ENCODE results near the gene TCF3.

Gene TCF3

DNA sequence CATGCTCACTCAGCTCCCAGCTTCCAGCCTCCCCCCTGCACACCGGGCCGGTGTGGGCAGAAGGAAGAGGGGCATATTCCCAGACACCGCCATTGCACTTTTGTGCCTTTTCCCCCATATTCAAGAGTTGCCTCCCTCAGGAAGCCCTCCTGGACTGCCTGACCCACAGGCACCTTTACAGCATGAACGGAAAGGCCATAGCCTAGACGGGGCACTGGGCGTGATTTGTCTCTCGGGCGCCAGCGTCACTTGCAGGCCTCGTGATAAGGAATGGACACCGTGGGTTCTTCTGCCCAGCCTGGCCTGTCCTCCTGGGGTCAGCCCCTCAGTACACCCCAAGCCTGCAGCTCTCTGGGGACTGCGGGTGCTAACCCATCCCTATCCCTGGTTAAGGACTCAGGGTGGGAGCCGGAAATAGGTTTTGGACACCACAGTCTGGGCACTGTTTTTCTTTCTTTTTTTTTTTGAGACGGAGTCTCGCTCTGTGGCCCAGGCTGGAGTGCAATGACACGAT is 46.2 kb downstream of the TCF3 start:
- H3F3A ChIP-seq (ENCODE audit: low read depth) = peaks cover 6% of the 10 kb centered on the region; the same call in 1 of the 2 replicates
- H3K79me2 ChIP-seq (ENCODE audit: insufficient read depth, low read length) = peaks cover 38% of the 10 kb centered on the region
- H3K9ac ChIP-seq (ENCODE audit: low read depth, low read length, poor library complexity, severe bottlenecking) = peak overlapping the region; percentile 97
- H3K4me2 ChIP-seq (ENCODE audit: low read depth, low read length, poor library complexity, severe bottlenecking) = peak overlapping the region; percentile 93
- peaks cover 8% of the 10 kb centered on the region for H3K4me1 ChIP-seq (ENCODE audit: insufficient read depth, low read length, poor library complexity, severe bottlenecking)
- peak overlapping the region; percentile 100 for H3K4me3 ChIP-seq (ENCODE audit: low read length, poor library complexity, severe bottlenecking)
- H3K27me3 ChIP-seq (ENCODE audit: insufficient read depth, low read length, poor library complexity, severe bottlenecking) = no peaks in the 10 kb centered on the region
- H3K9me3 ChIP-seq (ENCODE audit: insufficient read depth, low read depth, low read length) = no peaks in the 10 kb centered on the region
- TF ChIP-seq, protein P1, sequence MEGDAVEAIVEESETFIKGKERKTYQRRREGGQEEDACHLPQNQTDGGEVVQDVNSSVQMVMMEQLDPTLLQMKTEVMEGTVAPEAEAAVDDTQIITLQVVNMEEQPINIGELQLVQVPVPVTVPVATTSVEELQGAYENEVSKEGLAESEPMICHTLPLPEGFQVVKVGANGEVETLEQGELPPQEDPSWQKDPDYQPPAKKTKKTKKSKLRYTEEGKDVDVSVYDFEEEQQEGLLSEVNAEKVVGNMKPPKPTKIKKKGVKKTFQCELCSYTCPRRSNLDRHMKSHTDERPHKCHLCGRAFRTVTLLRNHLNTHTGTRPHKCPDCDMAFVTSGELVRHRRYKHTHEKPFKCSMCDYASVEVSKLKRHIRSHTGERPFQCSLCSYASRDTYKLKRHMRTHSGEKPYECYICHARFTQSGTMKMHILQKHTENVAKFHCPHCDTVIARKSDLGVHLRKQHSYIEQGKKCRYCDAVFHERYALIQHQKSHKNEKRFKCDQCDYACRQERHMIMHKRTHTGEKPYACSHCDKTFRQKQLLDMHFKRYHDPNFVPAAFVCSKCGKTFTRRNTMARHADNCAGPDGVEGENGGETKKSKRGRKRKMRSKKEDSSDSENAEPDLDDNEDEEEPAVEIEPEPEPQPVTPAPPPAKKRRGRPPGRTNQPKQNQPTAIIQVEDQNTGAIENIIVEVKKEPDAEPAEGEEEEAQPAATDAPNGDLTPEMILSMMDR (conservative IDR thresholded peaks at IDR 0.05; ENCODE audit: low read length) = no peak
- TF ChIP-seq EZH2phosphoT487 (IDR thresholded peaks at IDR 0.05; ENCODE audit: borderline replicate concordance) = no peak
- peak overlapping the region; percentile 65 for H2AFZ ChIP-seq (ENCODE audit: low read length)
- peaks cover 14% of the 10 kb centered on the region for H4K20me1 ChIP-seq (ENCODE audit: insufficient read depth, low read length, poor library complexity, severe bottlenecking)
- H3K9me2 ChIP-seq (replicated peaks; ENCODE audit: low read depth, low read length) = no peaks in the 10 kb centered on the region
- peaks cover 16% of the 10 kb centered on the region; the same call in 1 of the 2 replicates for H3K36me3 ChIP-seq (ENCODE audit: insufficient read depth, low read length)

DNA sequence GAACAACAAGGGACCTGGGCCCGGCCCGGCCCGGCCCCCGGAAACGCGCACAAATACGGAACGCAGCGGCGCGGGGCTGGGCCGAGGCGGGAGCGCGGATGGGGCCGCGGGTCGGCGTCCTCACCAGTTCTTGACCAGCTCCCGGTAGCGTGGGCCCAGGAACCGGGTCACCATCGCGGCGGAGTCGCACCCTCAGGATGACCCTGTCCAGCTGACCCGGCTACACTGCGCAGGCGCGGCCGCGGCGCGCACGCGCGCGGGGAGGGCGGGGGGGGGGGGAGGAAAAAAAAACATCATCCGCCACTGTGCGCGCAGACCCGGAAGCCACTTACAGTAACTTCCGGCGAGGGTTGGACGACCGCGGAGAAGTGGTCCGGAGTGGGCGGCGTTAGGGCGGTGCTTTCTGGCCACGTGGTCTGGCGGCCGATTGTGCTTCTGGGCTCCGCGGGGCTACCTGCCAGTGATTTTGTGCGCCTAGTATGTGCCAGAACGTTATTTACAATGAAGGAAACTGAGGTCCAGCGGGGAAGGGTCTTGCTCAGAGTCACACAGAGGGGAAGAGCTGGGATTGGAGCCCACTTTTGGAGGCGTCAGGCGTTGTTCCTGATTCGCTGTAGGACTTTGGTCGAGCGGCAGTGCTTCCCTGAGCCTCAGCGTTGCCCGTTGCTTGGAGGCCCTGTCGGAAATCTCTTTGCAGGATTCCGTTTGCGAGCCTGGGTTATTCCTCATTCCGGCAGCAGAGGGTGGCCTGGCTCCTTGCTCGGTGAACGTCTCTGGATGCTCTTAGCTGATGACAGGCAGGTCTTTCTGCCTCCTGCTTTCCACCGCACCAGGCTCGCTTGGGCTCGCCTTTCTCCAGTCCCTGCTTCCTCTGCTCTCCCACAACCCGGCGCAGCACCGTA is 46.9 kb downstream of the TCF3 start, which contains the start of gene UQCR11:
TSS of gene UQCR11 (minus strand) at position 227 of the 902 bp plus-strand sequence. CDS start at position 174, 53 bp downstream.
- H3K36me3 ChIP-seq (ENCODE audit: insufficient read depth, low read length) = peaks cover 10% of the 10 kb centered on the region; the same call in 1 of the 2 replicates
- H3K4me2 ChIP-seq (ENCODE audit: low read depth, low read length, poor library complexity, severe bottlenecking) = peak within 1 kb of the TSS; percentile 93
- no peaks in the 10 kb centered on the region for H3K9me2 ChIP-seq (replicated peaks; ENCODE audit: low read depth, low read length)
- peaks cover 45% of the 10 kb centered on the region for H3K79me2 ChIP-seq (ENCODE audit: insufficient read depth, low read length)
- H3K4me1 ChIP-seq (ENCODE audit: insufficient read depth, low read length, poor library complexity, severe bottlenecking) = peaks cover 8% of the 10 kb centered on the region
- peaks cover 14% of the 10 kb centered on the region for H4K20me1 ChIP-seq (ENCODE audit: insufficient read depth, low read length, poor library complexity, severe bottlenecking)
- peak within 1 kb of the TSS; percentile 97 for H3K9ac ChIP-seq (ENCODE audit: low read depth, low read length, poor library complexity, severe bottlenecking)
- peaks cover 6% of the 10 kb centered on the region; the same call in 1 of the 2 replicates for H3F3A ChIP-seq (ENCODE audit: low read depth)
- H3K4me3 ChIP-seq (ENCODE audit: low read length, poor library complexity, severe bottlenecking) = peak within 1 kb of the TSS; percentile 100
- TF ChIP-seq, protein P1 (conservative IDR thresholded peaks at IDR 0.05; ENCODE audit: low read length) = peak; percentile 53
- no peak for TF ChIP-seq EZH2phosphoT487 (IDR thresholded peaks at IDR 0.05; ENCODE audit: borderline replicate concordance)
- no peaks in the 10 kb centered on the region for H3K27me3 ChIP-seq (ENCODE audit: insufficient read depth, low read length, poor library complexity, severe bottlenecking)
- peak within 1 kb of the TSS; percentile 92 for H2AFZ ChIP-seq (ENCODE audit: low read length)
- no peaks in the 10 kb centered on the region for H3K9me3 ChIP-seq (ENCODE audit: insufficient read depth, low read depth, low read length)

DNA sequence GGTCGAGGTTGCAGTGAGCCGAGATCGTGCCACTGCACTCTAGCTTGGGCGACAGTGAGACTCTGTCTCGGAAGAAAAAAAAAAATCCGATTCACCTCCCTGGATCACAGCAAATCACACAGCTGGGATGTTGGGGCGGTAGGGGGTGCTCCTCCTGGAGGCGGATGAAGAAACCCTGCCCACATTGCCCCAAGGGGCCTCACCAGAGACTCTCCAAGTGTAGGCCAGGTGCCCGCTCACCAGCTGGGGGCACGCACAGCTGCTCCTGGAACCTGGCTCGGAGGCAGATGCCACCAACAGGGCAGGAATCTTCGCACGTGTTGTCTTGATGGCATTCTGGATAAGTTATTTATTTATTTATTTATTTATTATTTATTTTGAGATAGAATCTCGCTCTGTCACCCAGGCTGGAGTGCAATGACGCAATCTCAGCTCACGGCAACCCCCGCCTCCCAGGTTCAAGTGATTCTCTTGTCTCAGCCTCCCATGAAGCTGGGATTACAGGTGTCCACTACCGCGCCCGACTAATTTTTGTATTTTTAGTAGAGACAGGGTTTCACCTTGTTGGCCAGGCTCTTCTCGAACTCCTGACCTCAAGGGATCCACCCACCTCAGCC is 50.2 kb downstream of the TCF3 start:
- TF ChIP-seq, protein P1 (conservative IDR thresholded peaks at IDR 0.05; ENCODE audit: low read length) = no peak
- no peak for TF ChIP-seq EZH2phosphoT487 (IDR thresholded peaks at IDR 0.05; ENCODE audit: borderline replicate concordance)
- Histone ChIP-seq H3K9me2 (replicated peaks; ENCODE audit: low read depth, low read length) (no peaks in the 10 kb centered on the region), H3K36me3 (ENCODE audit: insufficient read depth, low read length) (peaks cover 13% of the 10 kb centered on the region; the same call in 1 of the 2 replicates), H2AFZ (ENCODE audit: low read length) (no peak overlapping the region), H4K20me1 (ENCODE audit: insufficient read depth, low read length, poor library complexity, severe bottlenecking) (peaks cover 14% of the 10 kb centered on the region), H3K4me1 (ENCODE audit: insufficient read depth, low read length, poor library complexity, severe bottlenecking) (peaks cover 8% of the 10 kb centered on the region), H3K4me3 (ENCODE audit: low read length, poor library complexity, severe bottlenecking) (no peak overlapping the region), H3F3A (ENCODE audit: low read depth) (peaks cover 6% of the 10 kb centered on the region; the same call in 1 of the 2 replicates), H3K9ac (ENCODE audit: low read depth, low read length, poor library complexity, severe bottlenecking) (peak overlapping the region; percentile 32), H3K27me3 (ENCODE audit: insufficient read depth, low read length, poor library complexity, severe bottlenecking) (no peaks in the 10 kb centered on the region), H3K4me2 (ENCODE audit: low read depth, low read length, poor library complexity, severe bottlenecking) (peak overlapping the region; percentile 27), H3K9me3 (ENCODE audit: insufficient read depth, low read depth, low read length) (no peaks in the 10 kb centered on the region), H3K79me2 (ENCODE audit: insufficient read depth, low read length) (peaks cover 50% of the 10 kb centered on the region)
